GM20000 (cell line): ENCODE data around the gene TOX2.

Experiments
- DNase-seq: peaks from one replicate; pipeline ENCODE4 v3.0.0; 2012; ENCODE audit warnings: low spot score
- TF ChIP-seq, protein P1 (sequence below): IDR thresholded peaks from 2 replicates; pipeline ENCODE4 v1.5.1; 2012; ENCODE audit warnings: mild to moderate bottlenecking, control low read depth; ENCODE audit errors: extremely low read depth, missing control alignments

Gene TOX2

DNA sequence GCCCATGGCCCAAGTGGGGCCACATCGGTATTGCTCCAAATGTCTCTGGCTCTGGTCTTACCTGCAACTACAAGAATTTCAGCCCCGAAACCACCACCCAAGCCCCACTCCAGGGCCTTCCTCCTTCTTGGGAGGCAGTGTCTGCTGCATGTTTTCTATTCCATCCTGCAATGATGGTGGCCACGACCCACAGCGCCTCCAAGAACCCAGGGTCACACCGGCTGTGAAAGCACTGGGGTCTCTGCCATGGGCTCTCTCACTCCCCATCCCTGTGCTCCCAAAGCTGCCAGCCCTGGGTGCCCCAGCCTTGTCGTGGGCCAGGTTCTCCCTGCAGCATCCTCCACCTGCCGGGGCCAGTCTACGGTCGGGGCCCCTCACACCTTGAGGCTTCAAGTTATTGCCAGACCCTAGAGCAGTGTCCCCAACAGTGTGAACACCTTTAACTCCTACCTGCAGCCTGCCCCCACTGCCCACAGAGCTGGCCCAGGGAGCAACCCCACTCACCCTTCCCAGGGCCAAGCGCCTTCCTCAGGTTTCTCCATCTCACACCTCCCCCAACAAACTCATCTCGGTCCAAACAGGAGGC is 157.0 kb downstream of the TOX2 start:
- no peak for DNase-seq
- TF ChIP-seq, protein P1, sequence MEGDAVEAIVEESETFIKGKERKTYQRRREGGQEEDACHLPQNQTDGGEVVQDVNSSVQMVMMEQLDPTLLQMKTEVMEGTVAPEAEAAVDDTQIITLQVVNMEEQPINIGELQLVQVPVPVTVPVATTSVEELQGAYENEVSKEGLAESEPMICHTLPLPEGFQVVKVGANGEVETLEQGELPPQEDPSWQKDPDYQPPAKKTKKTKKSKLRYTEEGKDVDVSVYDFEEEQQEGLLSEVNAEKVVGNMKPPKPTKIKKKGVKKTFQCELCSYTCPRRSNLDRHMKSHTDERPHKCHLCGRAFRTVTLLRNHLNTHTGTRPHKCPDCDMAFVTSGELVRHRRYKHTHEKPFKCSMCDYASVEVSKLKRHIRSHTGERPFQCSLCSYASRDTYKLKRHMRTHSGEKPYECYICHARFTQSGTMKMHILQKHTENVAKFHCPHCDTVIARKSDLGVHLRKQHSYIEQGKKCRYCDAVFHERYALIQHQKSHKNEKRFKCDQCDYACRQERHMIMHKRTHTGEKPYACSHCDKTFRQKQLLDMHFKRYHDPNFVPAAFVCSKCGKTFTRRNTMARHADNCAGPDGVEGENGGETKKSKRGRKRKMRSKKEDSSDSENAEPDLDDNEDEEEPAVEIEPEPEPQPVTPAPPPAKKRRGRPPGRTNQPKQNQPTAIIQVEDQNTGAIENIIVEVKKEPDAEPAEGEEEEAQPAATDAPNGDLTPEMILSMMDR, result no peak

DNA sequence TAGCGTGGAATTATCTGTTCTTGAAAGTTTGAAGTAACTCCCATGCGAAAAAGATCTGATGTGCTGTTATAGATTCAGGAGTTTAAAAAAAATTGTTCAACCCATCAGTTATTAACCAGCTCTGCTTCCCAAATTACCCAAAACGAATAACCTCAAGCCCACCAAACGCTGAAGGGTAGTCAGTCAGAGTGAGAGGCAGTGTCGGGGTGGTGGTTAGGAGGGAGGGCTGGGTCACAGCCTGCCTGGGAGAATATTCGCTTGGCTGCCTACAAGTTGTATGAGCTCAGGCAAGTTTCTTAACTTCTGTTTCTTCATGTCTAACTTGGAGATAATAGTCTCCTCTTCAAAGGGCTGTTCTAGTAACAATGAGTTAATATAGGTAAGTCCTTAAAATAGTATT is 157.7 kb downstream of the TOX2 start:
- TF ChIP-seq, protein P1, result no peak

DNA sequence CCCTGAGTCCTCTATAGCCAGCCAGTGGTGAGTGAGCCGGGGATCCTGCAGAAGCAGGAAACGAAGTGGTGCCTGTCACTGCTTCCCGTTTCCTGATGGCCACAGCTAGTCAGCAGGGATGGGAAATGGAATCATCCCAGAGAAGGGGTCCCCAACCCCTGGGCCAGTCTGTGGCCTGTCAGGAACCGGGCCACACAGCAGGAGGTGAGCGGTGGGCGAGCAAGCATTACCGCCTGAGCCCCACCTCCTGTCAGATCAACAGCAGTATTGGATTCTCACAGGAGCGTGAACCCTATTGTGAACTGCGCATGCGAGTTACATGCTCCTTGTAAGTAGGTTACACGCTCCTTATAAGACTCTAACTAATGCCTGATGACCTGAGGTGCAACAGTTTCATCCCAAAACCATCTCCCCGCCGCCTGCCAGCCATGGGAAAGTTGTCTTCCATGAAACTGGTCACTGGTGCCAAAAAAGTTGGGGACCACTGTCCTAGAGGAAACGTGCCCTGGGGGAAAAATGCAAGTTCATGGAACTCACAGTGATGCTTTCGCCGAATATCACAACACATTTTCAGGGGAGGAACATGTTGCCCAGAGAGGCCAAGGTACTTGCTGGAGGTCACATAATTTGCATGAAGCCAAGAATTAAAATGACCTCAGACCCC is 158.5 kb downstream of the TOX2 start:
- TF ChIP-seq, protein P1, result no peak
- no peak for DNase-seq

More for the DNA sequence above, 157.7 kb downstream of the TOX2 start:
- DNase-seq, result no peak

DNA sequence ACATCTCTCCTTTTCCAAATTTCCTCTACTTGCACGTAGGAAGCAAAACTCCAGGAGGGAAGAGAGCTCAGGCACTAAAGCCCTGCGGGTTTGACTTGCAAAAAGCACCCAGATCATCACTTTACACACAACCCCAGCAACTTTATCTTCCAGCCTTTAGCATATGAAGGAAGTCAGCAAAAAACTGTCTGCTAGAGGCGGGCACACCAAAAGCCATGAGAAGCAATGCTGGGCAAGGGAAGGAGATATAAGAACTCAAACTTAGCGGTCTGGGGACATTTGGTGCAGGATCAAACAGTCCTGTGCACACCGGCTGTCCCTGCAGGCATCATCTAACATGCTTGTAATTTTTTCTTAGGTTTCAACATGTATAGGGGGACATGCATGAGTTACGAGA is 159.0 kb downstream of the TOX2 start:
- DNase-seq, result no peak
- TF ChIP-seq, protein P1, result no peak

DNA sequence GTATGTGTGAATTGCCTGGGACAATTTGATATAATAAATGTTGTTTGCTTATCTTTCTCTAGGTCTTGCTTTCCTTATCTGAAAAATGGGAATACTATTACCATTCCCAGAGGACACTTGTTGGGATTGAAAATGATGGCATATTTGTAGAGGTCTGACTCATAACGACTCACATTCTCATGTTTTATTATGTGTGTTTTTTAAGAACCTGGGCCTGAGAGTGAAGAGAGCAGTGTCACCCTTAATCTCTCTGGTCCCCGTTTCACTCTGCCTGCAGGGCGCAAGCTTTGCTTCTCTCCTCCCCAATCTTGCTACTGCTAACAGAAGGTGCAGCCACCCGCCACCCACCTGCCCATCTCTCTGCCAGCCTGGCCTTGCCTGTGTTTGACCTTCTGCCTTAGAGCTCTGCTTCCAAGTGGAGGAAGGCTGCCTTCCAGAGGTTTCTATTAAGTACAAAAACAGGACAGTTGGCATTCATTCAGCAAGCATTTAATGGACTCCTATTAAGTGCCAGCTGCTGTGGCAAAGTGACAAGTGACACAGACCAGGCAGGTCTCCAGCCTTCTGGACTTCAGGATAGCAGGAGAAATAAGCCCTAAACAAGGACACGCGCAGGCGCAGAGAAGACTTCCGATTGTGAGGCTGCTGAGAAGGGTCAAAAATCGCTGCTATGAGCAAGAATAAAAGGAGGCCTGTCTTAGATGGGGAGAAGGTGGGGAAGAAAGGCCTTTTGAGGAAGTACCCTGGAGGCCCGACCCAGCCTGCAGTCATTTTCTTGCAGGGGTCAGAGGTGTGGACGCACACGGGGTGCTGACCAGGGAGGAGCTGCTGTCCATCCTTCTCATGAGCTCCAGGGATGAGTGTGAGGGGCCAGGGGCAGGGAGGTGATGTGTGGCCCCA is 159.8 kb downstream of the TOX2 start:
- TF ChIP-seq, protein P1, result no peak
- no peak for DNase-seq

DNA sequence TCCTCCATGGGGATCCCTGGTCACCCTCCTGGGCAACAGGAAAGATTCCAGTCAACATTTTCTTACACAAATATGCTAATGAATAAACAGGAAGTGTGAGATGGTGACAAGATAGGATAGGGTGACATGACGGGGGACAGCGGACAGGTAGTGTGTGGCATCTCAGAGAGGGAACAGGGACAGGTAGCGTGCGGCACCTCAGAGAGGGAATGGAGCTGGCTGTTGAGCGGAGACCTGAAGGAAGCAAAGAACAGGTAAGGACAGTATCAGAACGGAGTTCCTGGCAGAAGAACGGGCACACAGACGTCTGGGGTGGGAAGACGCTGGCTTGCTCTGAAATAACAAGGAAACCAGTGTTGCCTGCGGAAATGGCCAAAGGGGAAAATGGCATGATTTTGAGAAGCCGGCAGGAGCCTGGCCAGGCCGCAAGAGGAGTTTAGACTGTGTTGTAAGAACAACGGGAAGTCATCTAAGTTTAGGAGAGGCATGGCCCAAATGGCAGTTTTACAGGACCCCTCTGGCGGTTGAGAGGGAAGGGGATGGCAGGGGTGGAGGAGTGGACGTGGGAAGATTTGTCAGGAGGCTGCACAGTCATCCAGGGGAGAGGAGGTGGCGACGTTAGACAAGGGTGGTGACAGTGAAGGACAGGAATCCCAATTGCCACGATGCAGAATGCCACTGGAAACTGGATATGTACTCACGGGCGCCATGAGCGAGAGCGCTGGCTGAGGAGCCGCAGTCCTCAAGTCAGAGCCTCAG is 160.7 kb downstream of the TOX2 start:
- TF ChIP-seq, protein P1, result no peak

More for the DNA sequence above, 160.7 kb downstream of the TOX2 start:
- no peak for DNase-seq
